H1 (cell line): ENCODE data around the gene TTC34. TPM values are rescaled to one million over a fixed set of nuclear protein-coding genes. Genes with fewer than 3 reads are reported as not detected.

ENCODE experiments used
- CTCF ChIA-PET: fragments of 300-600 bp; sonication (Branson Sonifier 250); formaldehyde crosslinking; loops from one replicate; lab custom pipeline; 2021; ENCODE audit not compliant: partially characterized antibody; lab: Charles Lee
- POLR2A ChIA-PET: fragments of 300-600 bp; sonication (Branson Sonifier 250); formaldehyde crosslinking; loops from one replicate; lab custom pipeline; 2021; ENCODE audit warnings: inconsistent platforms; ENCODE audit not compliant: partially characterized antibody; lab: Charles Lee
- DNase-seq, 2 experiments: peaks; one replicate each; pipeline versions ENCODE4 v3.0.0 to v3.0.0-alpha.2; 2010 to 2022; ENCODE audit warnings: low spot score in 2 of 2, low read depth in 1 of 2, mixed read lengths in 1 of 2
- FAIRE-seq: peaks from 2 replicates; lab custom pipeline; 2011; peaks lifted over from hg19 to GRCh38; lab: Jason Lieb, UNC
- H2AFZ ChIP-seq: 2 replicates; pipeline ENCODE4 v1.8.1; 2012; ENCODE audit warnings: low read length, inconsistent platforms
- H2AK5ac ChIP-seq: 2 replicates; pipeline ENCODE4 v1.6.1; 2013; ENCODE audit warnings: low read depth, low read length
- H2BK120ac ChIP-seq: replicated peaks from 2 replicates; pipeline ENCODE3; 2013; ENCODE audit warnings: low read depth, low read length, inconsistent platforms
- H2BK12ac ChIP-seq: 2 replicates; pipeline ENCODE4 v1.6.1; 2013; ENCODE audit warnings: low read depth, low read length
- H2BK15ac ChIP-seq: 2 replicates; pipeline ENCODE4 v1.6.1; 2013; ENCODE audit warnings: low read length
- H2BK20ac ChIP-seq: 2 replicates; pipeline ENCODE4 v1.6.1; 2013; ENCODE audit warnings: low read length
- H2BK5ac ChIP-seq: 2 replicates; pipeline ENCODE4 v1.6.1; 2013; ENCODE audit warnings: low read depth, low read length
- H3K14ac ChIP-seq: 2 replicates; pipeline ENCODE4 v1.6.1; 2013; ENCODE audit warnings: inconsistent platforms; ENCODE audit not compliant: insufficient read length
- H3K18ac ChIP-seq: 2 replicates; pipeline ENCODE4 v1.6.1; 2013; ENCODE audit warnings: low read length; ENCODE audit errors: extremely low read depth
- H3K23ac ChIP-seq: 2 replicates; pipeline ENCODE4 v1.6.1; 2013; ENCODE audit warnings: inconsistent platforms; ENCODE audit not compliant: insufficient read length
- H3K23me2 ChIP-seq: 2 replicates; pipeline ENCODE4 v1.6.1; 2013; ENCODE audit warnings: low read depth, low read length
- H3K27ac ChIP-seq: 2 replicates; pipeline ENCODE4 v1.6.1; 2011; ENCODE audit warnings: low read depth, low read length, inconsistent platforms
- H3K27me3 ChIP-seq, 4 experiments: replicated peaks in 1 of 4; 1 replicate in 1 of 4; 2 replicates in 3 of 4; pipeline versions ENCODE4 v1.6.1 to v1.8.1; 2011 to 2013; ENCODE audit warnings: low read length in 3 of 4, mild to moderate bottlenecking in 3 of 4, inconsistent platforms in 2 of 4, mixed read lengths in 2 of 4, moderate library complexity in 1 of 4; ENCODE audit not compliant: control insufficient read depth in 3 of 4, insufficient read depth in 3 of 4; ENCODE audit errors: extremely low read depth in 1 of 4
- H3K36me3 ChIP-seq, 4 experiments: 2 replicates each; pipeline versions ENCODE4 v1.6.1 to v1.8.1; 2011 to 2013; ENCODE audit warnings: mild to moderate bottlenecking in 4 of 4, low read length in 3 of 4, moderate library complexity in 2 of 4, control low read depth in 1 of 4, inconsistent platforms in 1 of 4; ENCODE audit not compliant: insufficient read depth in 4 of 4, control insufficient read depth in 2 of 4
- H3K4ac ChIP-seq: replicated peaks from 2 replicates; pipeline ENCODE3; 2013; ENCODE audit warnings: low read length, low read depth, mixed read lengths, inconsistent platforms; ENCODE audit not compliant: insufficient read length
- H3K4me1 ChIP-seq, 4 experiments: replicated peaks in 1 of 4; 1 replicate in 1 of 4; 2 replicates in 3 of 4; pipeline versions ENCODE4 v1.6.1 to v1.8.1; 2011 to 2013; ENCODE audit warnings: low read length in 3 of 4, inconsistent platforms in 2 of 4, mixed read lengths in 1 of 4; ENCODE audit not compliant: insufficient read depth in 4 of 4, control insufficient read depth in 3 of 4
- H3K4me2 ChIP-seq, 2 experiments: 2 replicates each; pipeline versions ENCODE4 v1.6.1 to v1.8.1; 2011 to 2013; ENCODE audit warnings: low read depth in 2 of 2, low read length in 2 of 2, control low read depth in 1 of 2, inconsistent platforms in 1 of 2, mild to moderate bottlenecking in 1 of 2; ENCODE audit not compliant: insufficient read depth in 1 of 2
- H3K4me3 ChIP-seq, 4 experiments: fragments of 200-600, 300-600 bp in 1 of 4; sonication (generic), shearing (Covaris generic), sonication (Bioruptor Twin) in 1 of 4; 2 replicates each; pipeline versions ENCODE4 v1.5.1 to v1.8.1; 2011 to 2016; ENCODE audit warnings: low read length in 4 of 4, low read depth in 3 of 4, control low read depth in 2 of 4, inconsistent platforms in 2 of 4, mild to moderate bottlenecking in 2 of 4, mixed read lengths in 1 of 4, moderate library complexity in 1 of 4; ENCODE audit not compliant: insufficient read depth in 2 of 4; ENCODE audit errors: extremely low read depth in 1 of 4
- H3K56ac ChIP-seq: replicated peaks from 2 replicates; pipeline ENCODE3; 2013; ENCODE audit warnings: low read depth, mild to moderate bottlenecking, mixed read lengths, low read length, inconsistent platforms; ENCODE audit not compliant: insufficient read length
- H3K79me1 ChIP-seq: 2 replicates; pipeline ENCODE4 v1.6.1; 2013; ENCODE audit warnings: low read depth, low read length, control low read depth
- H3K79me2 ChIP-seq, 2 experiments: 2 replicates each; pipeline versions ENCODE4 v1.6.1 to v1.8.1; 2012 to 2013; ENCODE audit warnings: low read length in 2 of 2, mild to moderate bottlenecking in 2 of 2, inconsistent platforms in 1 of 2; ENCODE audit not compliant: insufficient read depth in 2 of 2, control insufficient read depth in 1 of 2
- H3K9ac ChIP-seq, 4 experiments: replicated peaks in 1 of 4; 1 replicate in 1 of 4; 2 replicates in 3 of 4; pipeline versions ENCODE4 v1.6.1 to v1.8.1; 2011 to 2013; ENCODE audit warnings: low read depth in 3 of 4, low read length in 3 of 4, control low read depth in 2 of 4, mild to moderate bottlenecking in 2 of 4, moderate library complexity in 2 of 4, inconsistent platforms in 1 of 4; ENCODE audit errors: extremely low read depth in 1 of 4
- H3K9me3 ChIP-seq, 2 experiments: 2 replicates each; pipeline versions ENCODE4 v1.6.1 to v1.8.1; 2012 to 2013; ENCODE audit warnings: mild to moderate bottlenecking in 2 of 2, moderate library complexity in 2 of 2, control low read depth in 1 of 2, inconsistent platforms in 1 of 2, low read depth in 1 of 2, low read length in 1 of 2, mixed read lengths in 1 of 2; ENCODE audit not compliant: insufficient read depth in 2 of 2
- H4K20me1 ChIP-seq, 2 experiments: replicated peaks in 1 of 2; 2 replicates each; pipeline versions ENCODE3 to v1.8.1; 2011 to 2013; ENCODE audit warnings: inconsistent platforms in 2 of 2, low read length in 2 of 2, mild to moderate bottlenecking in 1 of 2; ENCODE audit not compliant: insufficient read depth in 2 of 2, control insufficient read depth in 1 of 2
- H4K5ac ChIP-seq: 2 replicates; pipeline ENCODE4 v1.6.1; 2013; ENCODE audit warnings: low read length, low read depth, mixed read lengths, inconsistent platforms; ENCODE audit not compliant: insufficient read length
- H4K8ac ChIP-seq: 2 replicates; pipeline ENCODE4 v1.8.0; 2013; ENCODE audit warnings: mild to moderate bottlenecking, moderate library complexity, low read length, inconsistent platforms; ENCODE audit not compliant: insufficient read depth; ENCODE audit errors: extremely low read depth
- H4K91ac ChIP-seq: replicated peaks from 2 replicates; pipeline ENCODE3; 2013; ENCODE audit warnings: low read length, mixed read lengths, inconsistent platforms; ENCODE audit not compliant: insufficient read length
- GABPA ChIP-seq: IDR thresholded peaks from 2 replicates; pipeline ENCODE4 v1.6.1; 2011; ENCODE audit warnings: mild to moderate bottlenecking, low read length, moderate library complexity, borderline replicate concordance; ENCODE audit not compliant: insufficient read depth
- RXRA ChIP-seq: IDR thresholded peaks from 2 replicates; pipeline ENCODE4 v1.6.1; 2011; ENCODE audit warnings: low read depth, mild to moderate bottlenecking, low read length, moderate library complexity; ENCODE audit not compliant: insufficient read depth
- SAP30 ChIP-seq: fragments of 300-600 bp; sonication (generic); IDR thresholded peaks from 2 replicates; pipeline ENCODE4 v1.7.1; 2012; ENCODE audit warnings: low read length, moderate library complexity, mild to moderate bottlenecking, inconsistent platforms; ENCODE audit not compliant: insufficient read depth, insufficient replicate concordance
- SIX5 ChIP-seq: IDR thresholded peaks from 2 replicates; pipeline ENCODE4 v1.6.1; 2011; ENCODE audit warnings: mild to moderate bottlenecking, low read depth, low read length
- ZNF274 ChIP-seq: IDR thresholded peaks from 2 replicates; pipeline ENCODE4 v1.7.0; 2012; ENCODE audit warnings: low read length, borderline replicate concordance; ENCODE audit errors: extremely low read depth
- WGBS, 2 experiments: shearing (Covaris generic) in 1 of 2; methylation state at CpG; one replicate each; pipeline versions ENCODE4 v1.1.6 to v1.1.7; 2013 to 2015; ENCODE audit warnings: low lambda C conversion rate in 2 of 2, mixed read lengths in 2 of 2, inconsistent platforms in 1 of 2, low coverage in 1 of 2, missing lambda C conversion rate in 1 of 2; ENCODE audit not compliant: insufficient replicate concordance in 2 of 2, insufficient coverage in 1 of 2, insufficient read length in 1 of 2; ENCODE audit errors: extremely low coverage in 1 of 2, missing lambda C conversion rate in 1 of 2; 5-methylcytosine and 5-hydroxymethylcytosine counted together
- polyA plus RNA-seq, 7 experiments: library from polyadenylated mRNA; depleted of rRNA in 3 of 7; stranded (reverse) in 5 of 7; unstranded in 2 of 7; fragments of >200 nt in 5 of 7; fragments of 200-250 nt in 2 of 7; gene quantifications; 1 replicate in 5 of 7; 2 replicates in 1 of 7; 4 replicates in 1 of 7; pipeline versions ENCODE4 v1.2.1 to v1.2.3, GENCODE V29; 2011 to 2013; ENCODE audit warnings: missing spikeins in 2 of 7, mixed read lengths in 2 of 7
- total RNA-seq: library from RNA; stranded (reverse); fragmentation: NEBNext Ultra II Directional; extraction: Animal tissue kit (Norgen Biotek cat#: 25700); gene quantifications from 2 replicates; pipeline ENCODE4 v1.2.1, GENCODE V29; 2021
- TF ChIP-seq, protein P1 (sequence below): IDR thresholded peaks from 2 replicates; pipeline ENCODE4 v1.6.1; 2012; ENCODE audit warnings: low read length, inconsistent platforms
- TF ChIP-seq, protein P2 (sequence below): IDR thresholded peaks from 2 replicates; pipeline ENCODE4 v1.6.1; 2011; ENCODE audit warnings: low read depth, mild to moderate bottlenecking, low read length; ENCODE audit not compliant: insufficient read depth
- TF ChIP-seq, protein P3 (sequence below), 3 experiments: IDR thresholded peaks; 1 replicate in 2 of 3; 2 replicates in 1 of 3; pipeline versions ENCODE4 v1.5.1 to v1.6.1; 2011; ENCODE audit warnings: low read length in 3 of 3, mild to moderate bottlenecking in 3 of 3, inconsistent platforms in 2 of 3, low read depth in 1 of 3, moderate library complexity in 1 of 3; ENCODE audit not compliant: insufficient read depth in 1 of 3; ENCODE audit errors: control extremely low read depth in 1 of 3

TTC34 gene
- total and polyA plus RNA-seq, 2 of the 8 experiments (the other 6 are each of a cell fraction or from before 2014, with no cell fraction given): 0.23 to 0.50 TPM

DNA sequence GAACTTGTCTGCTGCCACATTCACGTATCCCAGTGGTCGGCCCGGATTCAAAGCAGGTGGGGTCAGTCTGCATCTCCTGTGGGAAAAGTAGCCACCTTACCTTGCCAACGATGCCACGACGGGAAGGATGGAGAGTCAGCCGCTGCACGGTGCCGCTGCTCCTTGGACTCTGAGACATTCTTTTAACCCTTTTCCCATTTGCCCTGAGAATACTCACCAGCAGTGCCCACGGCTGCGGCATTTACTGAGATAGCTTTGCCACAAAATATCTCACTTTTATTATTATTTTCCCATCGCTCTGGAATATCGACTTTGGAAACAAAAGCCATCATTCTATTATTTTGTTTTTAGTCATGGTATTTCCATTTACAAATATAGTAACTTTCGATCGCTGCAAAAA, 15.3 kb upstream of the TTC34 start:
- no peak overlapping the region for H4K5ac ChIP-seq
- H2BK5ac ChIP-seq: no peak overlapping the region
- 91% methylated on average over 15 of the region's 15 CpGs; no CpG with 5 or more reads in 1 of the 2 experiments for WGBS, 2 experiments
- H4K20me1 ChIP-seq: no peaks in the 10 kb centered on the region
- H2AK5ac ChIP-seq: no peak overlapping the region
- ChIA-PET CTCF (no interaction called here), POLR2A (no interaction called here)
- H3K23me2 ChIP-seq: no peaks in the 10 kb centered on the region
- no peaks in the 10 kb centered on the region; a peak in 1 of 8 replicates for H3K36me3 ChIP-seq
- no peak overlapping the region for H2AFZ ChIP-seq
- peaks cover 77 to 96% of the 10 kb centered on the region in 2 experiments for H3K9me3 ChIP-seq
- no peak overlapping the region for H2BK12ac ChIP-seq
- H3K23ac ChIP-seq: no peak overlapping the region
- no peak overlapping the region for H3K56ac ChIP-seq
- no peak overlapping the region for H2BK15ac ChIP-seq
- H2BK120ac ChIP-seq: no peak overlapping the region
- no peaks in the 10 kb centered on the region for H3K79me2 ChIP-seq
- no peak for DNase-seq
- no peak overlapping the region for H3K4ac ChIP-seq
- H3K9ac ChIP-seq: no peak overlapping the region
- no peak overlapping the region for H3K27ac ChIP-seq
- no peak overlapping the region for H3K14ac ChIP-seq
- no peaks in the 10 kb centered on the region for H3K79me1 ChIP-seq
- no peak overlapping the region for H3K4me3 ChIP-seq
- no peaks in the 10 kb centered on the region for H3K4me1 ChIP-seq
- no peak overlapping the region for H3K4me2 ChIP-seq
- no peak overlapping the region for H4K91ac ChIP-seq
- no peaks in the 10 kb centered on the region for H3K27me3 ChIP-seq
- H3K18ac ChIP-seq: no peak overlapping the region
- no peak overlapping the region for H4K8ac ChIP-seq
- FAIRE-seq: no peak
- H2BK20ac ChIP-seq: no peak overlapping the region
- TF ChIP-seq, protein P1, sequence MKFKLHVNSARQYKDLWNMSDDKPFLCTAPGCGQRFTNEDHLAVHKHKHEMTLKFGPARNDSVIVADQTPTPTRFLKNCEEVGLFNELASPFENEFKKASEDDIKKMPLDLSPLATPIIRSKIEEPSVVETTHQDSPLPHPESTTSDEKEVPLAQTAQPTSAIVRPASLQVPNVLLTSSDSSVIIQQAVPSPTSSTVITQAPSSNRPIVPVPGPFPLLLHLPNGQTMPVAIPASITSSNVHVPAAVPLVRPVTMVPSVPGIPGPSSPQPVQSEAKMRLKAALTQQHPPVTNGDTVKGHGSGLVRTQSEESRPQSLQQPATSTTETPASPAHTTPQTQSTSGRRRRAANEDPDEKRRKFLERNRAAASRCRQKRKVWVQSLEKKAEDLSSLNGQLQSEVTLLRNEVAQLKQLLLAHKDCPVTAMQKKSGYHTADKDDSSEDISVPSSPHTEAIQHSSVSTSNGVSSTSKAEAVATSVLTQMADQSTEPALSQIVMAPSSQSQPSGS: no peak
- TF ChIP-seq, protein P2, sequence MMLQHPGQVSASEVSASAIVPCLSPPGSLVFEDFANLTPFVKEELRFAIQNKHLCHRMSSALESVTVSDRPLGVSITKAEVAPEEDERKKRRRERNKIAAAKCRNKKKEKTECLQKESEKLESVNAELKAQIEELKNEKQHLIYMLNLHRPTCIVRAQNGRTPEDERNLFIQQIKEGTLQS: no peak
- TF ChIP-seq, protein P3, sequence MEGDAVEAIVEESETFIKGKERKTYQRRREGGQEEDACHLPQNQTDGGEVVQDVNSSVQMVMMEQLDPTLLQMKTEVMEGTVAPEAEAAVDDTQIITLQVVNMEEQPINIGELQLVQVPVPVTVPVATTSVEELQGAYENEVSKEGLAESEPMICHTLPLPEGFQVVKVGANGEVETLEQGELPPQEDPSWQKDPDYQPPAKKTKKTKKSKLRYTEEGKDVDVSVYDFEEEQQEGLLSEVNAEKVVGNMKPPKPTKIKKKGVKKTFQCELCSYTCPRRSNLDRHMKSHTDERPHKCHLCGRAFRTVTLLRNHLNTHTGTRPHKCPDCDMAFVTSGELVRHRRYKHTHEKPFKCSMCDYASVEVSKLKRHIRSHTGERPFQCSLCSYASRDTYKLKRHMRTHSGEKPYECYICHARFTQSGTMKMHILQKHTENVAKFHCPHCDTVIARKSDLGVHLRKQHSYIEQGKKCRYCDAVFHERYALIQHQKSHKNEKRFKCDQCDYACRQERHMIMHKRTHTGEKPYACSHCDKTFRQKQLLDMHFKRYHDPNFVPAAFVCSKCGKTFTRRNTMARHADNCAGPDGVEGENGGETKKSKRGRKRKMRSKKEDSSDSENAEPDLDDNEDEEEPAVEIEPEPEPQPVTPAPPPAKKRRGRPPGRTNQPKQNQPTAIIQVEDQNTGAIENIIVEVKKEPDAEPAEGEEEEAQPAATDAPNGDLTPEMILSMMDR (IDR thresholded peaks at IDR 0.05; ENCODE audit: control extremely low read depth in 1 of 3, insufficient read depth in 1 of 3, low read depth in 1 of 3, low read length in 3 of 3): no peak
- no peak for TF ChIP-seq RXRA
- TF ChIP-seq GABPA: no peak
- TF ChIP-seq SIX5: no peak
- TF ChIP-seq ZNF274: no peak
- no peak for TF ChIP-seq SAP30
